Cerebellar cortex (tissue), 1 donor: ENCODE data around the gene FN3K.
A peak's percentile ranks its signal among the peaks of the same experiment; 100 is the strongest.

Experiments used
- DNase-seq: peaks from one replicate; pipeline ENCODE4 v3.0.0-alpha.2; 2015; ENCODE audit warnings: low spot score

Gene FN3K

DNA sequence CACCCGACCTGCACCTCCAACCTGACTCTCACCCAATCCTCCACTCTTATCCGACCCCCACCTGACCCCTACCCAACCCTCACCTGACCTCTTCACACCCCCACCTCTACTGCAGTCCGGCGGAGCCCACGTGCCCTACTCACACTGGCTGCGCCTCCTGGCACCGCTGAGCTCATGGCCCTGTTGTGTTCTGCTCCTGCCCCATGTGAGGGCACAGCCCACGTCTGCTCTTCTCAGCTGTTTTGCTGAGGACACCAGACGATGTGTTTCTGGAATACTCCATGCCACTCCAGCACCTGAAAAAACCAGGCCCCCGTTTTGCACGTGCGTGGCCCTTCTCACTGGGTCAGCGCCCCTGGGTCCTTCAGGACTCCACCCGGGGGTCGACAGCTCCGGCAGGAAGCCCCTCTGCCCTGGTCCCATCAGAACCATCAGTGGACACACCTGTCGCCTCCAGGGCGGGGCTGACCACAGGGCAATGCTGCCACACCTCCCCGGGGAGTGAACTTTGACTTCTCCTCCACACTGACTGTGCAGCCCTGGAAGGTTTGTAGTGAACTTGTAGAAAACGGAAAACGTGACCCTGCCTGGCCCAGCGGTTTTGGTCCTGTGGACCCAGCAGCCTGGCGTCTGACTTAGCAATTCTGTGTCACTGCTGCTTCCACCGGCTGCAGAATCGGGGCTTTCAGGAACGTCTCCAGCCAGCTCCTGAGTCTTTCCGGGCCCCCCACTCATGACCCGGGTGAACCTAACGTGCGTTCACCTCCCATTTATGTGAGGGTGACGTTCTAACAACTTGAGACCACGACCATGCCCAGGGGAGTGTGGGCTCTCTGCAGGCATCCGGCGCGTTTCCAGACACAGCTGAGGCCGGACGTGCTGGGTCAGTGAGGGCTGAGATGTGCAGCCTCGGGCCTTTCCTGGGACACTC, 31.2 kb upstream of the FN3K start:
- no peak for DNase-seq

DNA sequence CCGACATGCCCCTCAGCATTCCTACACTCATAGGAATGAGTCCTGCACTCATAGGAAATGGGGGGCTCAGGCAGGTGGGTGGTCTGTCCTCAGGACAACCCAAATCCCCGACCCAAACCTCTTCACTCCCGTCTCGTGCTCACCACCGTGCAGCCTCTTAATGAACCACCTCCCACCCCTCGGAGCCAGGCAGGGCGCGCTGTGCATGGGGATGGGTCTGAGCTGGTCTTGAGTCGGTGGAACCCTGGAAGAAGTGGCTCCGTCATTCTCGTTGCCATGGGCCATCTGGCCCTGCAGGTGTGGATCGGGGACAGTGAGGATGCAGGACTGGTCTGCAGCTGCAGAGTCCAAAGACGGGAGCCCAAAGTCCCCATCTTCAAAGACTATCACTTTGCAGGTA, 30.5 kb upstream of the FN3K start:
- DNase-seq: no peak

GRCh38 chr17:82705756-82706155, 29.7 kb upstream of the FN3K start:
- DNase-seq: no peak

- DNase-seq: no peak
These were observed 26.3 kb upstream of the FN3K start for GRCh38 chr17:82709024-82709675.

- DNase-seq: no peak
These were observed 25.5 kb upstream of the FN3K start for GRCh38 chr17:82709676-82710498.

GRCh38 chr17:82710499-82711232, 24.7 kb upstream of the FN3K start:
- no peak for DNase-seq

- DNase-seq: no peak
These were observed 22.2 kb upstream of the FN3K start for GRCh38 chr17:82713071-82713723.

DNA sequence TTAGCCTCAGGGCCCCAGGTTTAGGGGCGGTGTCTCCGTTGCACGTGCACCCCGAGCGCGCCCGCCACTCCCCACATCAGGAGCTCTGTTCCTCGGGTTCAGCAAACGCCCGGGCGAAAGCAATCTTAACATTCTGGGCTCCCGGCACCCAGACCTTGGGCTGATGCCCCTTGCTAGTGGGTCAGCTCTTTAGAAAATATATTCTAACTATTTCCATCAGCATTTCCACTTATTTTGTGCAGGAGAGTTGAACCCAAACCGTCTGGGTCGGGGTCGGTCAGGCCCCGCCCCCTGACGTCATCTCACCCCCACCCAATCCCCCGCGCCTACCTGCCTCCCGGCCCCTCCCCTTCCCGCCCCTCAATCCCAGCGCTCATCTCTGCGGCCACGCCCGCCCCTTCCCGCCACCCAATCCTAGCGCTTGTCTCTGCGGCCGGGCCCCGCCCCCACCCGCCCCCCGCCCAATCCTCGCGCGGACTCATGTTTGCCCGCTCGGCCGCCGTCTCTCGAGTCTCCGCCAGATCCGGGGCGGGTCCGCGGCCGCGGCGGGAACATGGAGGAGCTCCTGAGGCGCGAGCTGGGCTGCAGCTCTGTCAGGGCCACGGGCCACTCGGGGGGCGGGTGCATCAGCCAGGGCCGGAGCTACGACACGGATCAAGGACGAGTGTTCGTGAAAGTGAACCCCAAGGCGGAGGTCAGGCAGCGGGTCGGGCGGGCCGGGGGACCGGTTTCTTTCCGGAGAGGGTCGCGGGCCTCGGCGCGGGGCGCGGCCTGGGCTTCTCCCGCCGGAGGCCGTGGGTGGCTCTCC, 19.0 kb upstream of the FN3K start, which contains the start of gene FN3KRP:
Gene FN3KRP (plus strand): TSS at position 504 of the 808 bp plus-strand sequence. CDS start 50 bp downstream, at position 554.
- peak; percentile 88 for DNase-seq

- DNase-seq: no peak
These were observed 16.3 kb upstream of the FN3K start for GRCh38 chr17:82718986-82719685.

DNA sequence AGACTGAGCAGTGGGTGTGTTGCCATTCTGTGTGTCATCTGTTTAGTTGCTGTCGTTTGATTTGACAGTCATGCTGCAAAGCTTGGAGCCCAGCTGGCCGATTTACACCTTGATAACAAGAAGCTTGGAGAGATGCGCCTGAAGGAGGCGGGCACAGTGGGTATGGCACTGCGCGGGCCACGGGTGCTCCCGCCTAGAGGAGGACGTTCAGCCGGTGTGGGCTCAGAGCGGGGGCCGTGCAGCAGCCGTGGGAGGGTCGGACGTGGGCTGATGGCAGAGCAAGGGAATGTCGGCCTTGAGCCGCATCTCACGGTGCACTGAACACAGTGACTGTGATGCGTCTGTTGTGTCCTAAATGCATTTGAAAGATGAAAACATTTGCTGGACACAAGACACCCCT, 15.2 kb upstream of the FN3K start:
- DNase-seq: no peak

DNA sequence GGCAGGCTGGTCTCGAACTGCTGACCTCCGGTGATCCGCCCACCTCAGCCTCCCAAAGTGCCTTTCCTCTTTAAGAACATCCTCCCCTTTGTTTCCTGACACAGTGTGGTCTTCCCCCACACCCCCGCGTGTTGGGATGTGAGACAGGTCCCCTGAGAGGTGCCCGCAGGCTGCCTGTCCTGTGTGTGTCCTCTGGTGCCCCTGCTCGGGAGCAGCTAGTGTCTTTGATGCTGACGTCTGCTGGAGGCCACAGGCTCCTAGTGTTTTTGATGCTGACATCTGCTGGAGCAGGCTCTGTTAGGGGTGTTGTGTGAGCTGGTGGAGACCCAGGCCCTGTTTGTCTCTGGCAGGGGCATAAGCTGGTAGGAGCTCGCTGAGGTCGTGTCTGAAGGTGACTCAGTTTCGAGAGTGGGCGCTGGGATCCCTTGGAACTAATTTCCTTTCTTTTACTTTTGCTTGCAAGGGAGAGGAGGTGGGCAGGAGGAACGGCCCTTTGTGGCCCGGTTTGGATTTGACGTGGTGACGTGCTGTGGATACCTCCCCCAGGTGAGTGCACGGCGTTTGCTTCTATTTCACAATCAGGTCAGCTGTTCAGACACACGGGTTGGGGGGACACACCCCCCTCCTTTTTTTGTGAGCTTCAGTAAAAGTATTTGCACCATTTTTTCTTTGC, 12.9 kb upstream of the FN3K start:
- no peak for DNase-seq

DNA sequence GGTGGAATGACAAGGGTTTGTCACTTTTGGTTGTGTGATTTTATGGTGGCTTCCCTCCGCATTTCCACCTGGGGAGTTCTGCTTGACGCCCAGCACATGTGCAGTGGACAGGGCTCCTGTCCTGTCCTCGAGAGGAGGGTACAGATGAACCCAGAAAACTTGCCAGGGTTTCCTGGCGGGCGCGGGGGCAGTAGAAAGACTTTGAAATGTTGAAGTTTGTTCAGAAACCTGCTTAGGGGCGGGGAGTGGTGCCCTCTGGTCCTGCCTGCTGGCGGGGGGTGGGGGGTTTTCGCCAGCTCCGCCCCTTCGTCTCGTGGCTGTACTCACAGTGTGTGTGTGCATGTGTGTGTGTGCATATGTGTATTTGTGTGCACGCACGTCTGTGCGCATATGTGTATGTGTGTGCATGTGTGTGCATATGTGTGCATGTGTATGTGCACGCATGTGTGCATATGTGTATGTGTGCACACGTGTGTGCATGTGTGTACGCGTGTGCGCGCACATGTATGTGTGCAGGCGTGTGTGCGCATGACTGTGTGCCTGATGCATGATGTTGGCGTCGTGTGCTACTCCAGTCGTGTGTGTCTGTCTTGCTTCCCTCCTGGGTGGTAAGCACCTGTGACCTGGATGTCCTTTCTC, 12.1 kb upstream of the FN3K start:
- no peak for DNase-seq

- DNase-seq: no peak
These were observed 9.0 kb upstream of the FN3K start for GRCh38 chr17:82726427-82726826.

- DNase-seq: no peak
These were observed 5.7 kb upstream of the FN3K start for GRCh38 chr17:82729479-82730260.

DNA sequence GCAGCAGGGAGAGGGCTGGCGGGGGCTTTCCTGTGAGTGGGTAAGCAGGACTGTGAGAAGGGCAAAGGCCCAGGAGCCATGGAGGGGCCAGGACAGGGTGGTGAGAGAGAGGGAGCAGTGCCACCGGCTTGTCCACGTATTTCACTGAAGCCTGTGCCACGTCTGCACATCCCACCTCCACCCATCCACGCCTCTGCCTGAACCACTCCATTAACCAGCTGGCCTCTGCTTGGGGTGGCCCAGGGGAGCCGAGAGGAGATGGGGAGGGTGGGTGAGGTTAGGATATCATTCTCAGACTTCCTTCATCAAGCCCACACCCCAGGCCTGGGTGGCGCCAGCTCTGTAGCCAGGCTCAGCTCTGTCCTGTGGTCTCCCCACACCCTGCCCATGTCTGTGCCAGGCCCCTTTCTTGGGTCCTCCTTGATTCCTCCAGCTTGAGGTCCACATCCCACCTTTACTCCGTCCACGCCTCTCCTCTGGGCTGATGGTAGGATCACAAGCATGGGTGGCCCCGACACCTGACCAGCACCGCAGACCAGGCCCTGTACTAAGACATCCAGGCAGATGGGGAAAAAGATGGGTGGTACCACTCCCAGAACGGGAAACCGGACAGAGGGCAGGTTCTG, 3.2 kb upstream of the FN3K start:
- no peak for DNase-seq

DNA sequence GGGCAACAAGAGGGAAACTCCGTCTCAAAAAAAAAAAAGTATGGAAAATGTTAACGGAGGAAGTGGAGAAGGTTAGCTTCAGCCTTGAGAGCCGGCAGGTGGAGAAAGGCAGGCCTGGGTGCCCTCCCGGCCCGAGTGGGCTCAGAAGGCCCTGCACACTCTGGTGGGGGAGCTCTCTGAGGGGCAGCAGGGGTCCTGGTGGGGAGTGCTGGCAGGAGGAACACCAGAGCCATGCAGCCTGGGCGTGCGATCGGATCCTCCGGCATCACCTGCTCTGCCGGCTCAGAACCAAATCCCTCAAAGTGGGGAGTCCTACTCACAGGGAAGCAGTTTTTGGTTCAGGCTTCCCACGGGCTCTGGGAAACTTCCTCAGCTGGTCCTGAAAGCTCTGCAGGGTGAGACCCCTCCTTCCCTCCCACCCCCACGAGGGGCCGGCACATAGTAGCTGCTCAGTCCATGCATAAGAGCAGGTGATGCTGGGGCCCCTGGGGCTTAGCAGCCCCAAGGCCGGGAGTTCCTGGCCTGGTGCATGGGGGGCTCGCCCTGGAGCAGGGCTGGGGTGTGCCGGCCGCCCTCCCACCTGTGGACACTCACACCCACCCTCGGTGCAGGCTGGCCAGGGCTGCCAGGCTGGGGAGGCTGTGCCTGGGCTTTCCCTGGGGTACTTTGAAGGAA, 1.2 kb downstream of the FN3K start:
- DNase-seq: no peak
